Activated effector memory CD4-positive, alpha-beta T cell treated with anti-CD3 and anti-CD28 coated beads, Interleukin-2, amount 50 U/mL, for 16 hours (primary cell): ENCODE results near the gene ETHE1.
"Not testable (repeated sequence)": the region's sequence is repeated elsewhere in the genome, so short reads cannot be mapped to it uniquely, and the experiment has no call there.

ENCODE experiments used
- DNase-seq: peaks from one replicate; pipeline ENCODE4 v3.0.0-alpha.2; 2020

Gene ETHE1

DNA sequence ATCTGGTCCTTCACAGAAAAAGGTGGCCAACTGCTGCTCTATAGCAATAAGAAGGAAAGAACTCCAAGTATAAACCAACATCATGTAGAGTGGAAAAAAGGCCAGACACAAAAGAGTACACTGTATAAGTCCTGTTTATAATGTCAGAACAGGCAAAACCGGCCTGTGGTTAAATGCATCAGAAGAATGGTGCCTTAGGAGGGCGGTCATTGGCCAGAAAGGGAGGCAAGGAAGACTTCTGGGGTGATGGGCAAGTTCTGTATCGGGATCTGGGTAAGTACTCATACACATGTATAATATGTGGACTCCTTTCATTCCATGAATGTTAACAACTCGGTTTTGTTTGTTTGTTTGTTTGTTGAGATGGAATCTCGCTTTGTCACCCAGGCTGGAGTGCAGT is 4.1 kb downstream of the ETHE1 start:
- DNase-seq, result no peak

DNA sequence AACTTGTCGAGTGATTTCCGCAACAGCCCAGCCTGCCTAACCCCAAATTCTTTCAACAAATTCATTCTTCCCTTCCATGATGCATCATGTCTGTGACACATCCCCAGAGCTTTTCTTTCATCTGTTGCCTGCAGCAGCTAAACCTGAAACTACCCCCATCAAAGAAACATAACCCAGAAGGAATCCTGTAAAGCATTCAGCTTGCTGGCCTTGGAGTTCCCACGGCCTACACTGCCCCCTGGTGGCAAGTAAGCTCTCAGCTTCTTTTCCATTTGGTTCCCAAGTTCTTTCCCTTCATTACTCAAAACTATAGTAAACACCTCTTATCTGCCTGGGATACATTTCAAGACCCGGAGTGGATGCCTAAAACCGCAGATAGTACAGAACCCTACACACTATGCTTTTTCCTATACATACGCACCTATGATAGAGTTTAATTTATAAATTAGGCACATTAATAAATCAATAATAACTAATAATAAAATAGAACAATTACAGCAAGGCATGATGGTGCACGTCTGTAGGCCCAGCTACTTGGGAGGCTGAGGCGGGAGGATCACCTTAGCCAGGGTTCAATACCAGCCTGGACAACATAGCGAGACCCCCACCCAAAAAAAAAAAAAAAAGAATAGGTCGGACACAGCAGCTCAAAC is 7.4 kb downstream of the ETHE1 start:
- DNase-seq, result peak; percentile 93

GRCh38 chr19:43518051-43518450 is 8.9 kb downstream of the ETHE1 start:
- no peak for DNase-seq

- DNase-seq, result not testable (repeated sequence)
Measured at GRCh38 chr19:43512399-43512798, 14.6 kb downstream of the ETHE1 start.

DNA sequence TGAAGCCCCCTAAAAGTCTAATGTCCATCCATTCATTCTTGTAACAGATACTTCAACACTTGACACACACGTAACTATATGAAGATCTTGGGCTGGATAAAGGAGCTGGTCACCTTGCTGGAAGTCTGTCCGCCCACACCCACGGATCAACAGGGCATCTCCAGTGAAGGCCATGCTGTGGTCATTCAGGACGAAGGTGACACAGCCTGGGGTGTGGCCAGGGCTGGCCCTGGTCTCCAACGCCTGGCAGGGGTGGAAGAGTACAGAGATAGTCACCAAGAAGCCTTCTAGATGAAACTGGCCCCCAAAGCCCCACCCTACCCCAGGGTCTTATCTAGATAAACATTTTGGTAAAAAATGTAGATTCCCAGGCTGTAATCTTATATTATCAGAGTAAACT is 15.7 kb downstream of the ETHE1 start:
- no peak for DNase-seq

GRCh38 chr19:43510713-43511112 is 16.3 kb downstream of the ETHE1 start:
- DNase-seq, result no peak

DNA sequence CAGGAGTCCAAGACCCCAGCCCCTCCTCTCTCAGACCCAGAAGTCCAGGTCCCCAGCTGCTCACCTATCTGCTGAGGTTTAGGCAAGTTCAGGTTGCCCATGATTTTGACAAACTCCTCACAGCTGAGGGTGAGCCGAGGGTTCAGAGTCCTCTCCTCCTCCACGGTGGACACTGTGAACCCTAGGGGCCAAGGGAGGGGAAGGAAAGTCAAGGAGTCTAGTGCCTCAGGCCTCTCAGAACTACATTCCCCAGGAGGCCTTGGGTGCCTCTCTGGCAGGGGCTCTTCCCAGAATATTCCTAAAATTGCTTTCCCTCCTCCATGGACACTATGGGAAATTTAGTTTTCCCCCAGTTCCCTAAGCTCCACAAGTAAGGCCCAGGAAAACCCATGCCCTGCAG is 19.1 kb downstream of the ETHE1 start:
- no peak for DNase-seq

GRCh38 chr19:43506629-43507028 is 20.4 kb downstream of the ETHE1 start:
- DNase-seq, result no peak

DNA sequence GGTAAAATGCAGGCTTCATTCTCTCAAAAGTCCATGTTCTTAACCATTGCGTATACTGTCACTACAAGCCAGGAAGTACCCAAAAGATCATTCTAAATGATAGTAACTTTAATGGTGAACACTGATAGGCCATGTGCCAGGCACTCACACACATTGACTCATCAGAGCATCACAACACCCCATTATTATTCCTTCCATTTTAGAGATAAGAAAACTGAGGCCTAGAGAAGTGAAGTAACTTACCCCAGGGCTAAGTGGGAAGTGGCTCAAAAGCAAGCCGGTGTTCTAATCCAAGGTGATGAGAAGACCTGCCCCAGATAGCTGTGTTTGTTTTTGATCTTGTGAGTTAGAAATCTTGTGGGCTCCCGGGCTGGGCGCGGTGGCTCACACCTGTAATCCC is 21.1 kb downstream of the ETHE1 start:
- no peak for DNase-seq

DNA sequence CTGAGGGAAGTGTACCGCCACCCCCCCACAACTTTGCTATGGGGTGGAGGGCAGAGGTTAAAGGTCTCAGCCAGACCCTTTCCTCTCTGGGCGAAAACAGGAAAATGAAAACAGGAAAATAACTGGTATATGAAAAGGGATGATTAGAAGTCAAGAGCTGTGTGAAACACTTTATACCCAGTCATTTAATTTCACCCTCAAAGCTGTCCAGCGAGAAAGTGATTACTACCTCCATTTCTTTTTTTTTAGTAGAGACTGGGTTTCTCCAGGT is 21.9 kb downstream of the ETHE1 start:
- DNase-seq, result no peak

- peak; percentile 84 for DNase-seq
Measured at GRCh38 chr19:43504426-43505185, 22.4 kb downstream of the ETHE1 start, which contains the start of gene PHLDB3. PHLDB3 (minus strand) TSS chr19:43504746; CDS start chr19:43504118, 628 bp downstream.

GRCh38 chr19:43503501-43504425 is 23.2 kb downstream of the ETHE1 start:
- DNase-seq, result peak; percentile 99

GRCh38 chr19:43502419-43502976 is 24.5 kb downstream of the ETHE1 start:
- no peak for DNase-seq

DNA sequence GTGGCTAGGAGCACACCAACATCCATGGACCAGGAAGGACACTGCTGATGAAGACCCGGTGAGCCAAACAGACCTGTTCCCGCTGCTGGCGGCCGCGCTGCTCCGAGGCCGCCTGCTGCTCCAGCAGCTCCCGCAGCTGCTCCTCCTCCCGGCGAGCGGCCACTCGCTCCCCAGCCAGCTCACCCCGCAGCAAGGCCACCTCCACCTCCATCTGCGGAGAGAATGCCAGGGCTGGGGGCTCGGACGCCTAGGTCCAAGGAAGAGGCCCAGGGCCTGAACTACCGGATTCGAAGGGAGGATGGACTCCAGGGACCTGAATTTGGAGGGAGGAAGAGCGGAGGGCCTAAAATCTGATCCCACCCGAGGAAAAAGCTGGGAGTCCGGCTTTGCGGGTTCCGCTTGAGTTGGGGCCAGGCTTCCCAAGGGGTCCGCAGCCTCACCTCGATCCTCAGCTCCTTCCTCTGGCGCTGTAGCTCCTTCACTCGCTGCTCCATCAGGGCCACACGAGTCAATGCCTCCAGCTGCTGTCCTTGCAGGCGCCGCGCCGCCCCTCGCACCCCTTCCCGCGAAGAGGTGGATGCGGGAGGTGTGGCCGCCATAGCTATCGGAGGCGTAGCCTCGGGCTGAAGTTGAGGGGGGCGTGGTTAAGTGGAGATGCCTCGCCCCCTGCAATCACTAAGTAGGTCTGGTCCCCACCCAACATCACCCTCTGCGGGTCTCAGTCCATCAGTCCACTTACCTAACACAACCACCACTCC is 25.2 kb downstream of the ETHE1 start:
- no peak for DNase-seq

GRCh38 chr19:43499042-43499441 is 28.0 kb downstream of the ETHE1 start:
- DNase-seq, result no peak

GRCh38 chr19:43498233-43498842 is 28.7 kb downstream of the ETHE1 start:
- DNase-seq, result no peak

DNA sequence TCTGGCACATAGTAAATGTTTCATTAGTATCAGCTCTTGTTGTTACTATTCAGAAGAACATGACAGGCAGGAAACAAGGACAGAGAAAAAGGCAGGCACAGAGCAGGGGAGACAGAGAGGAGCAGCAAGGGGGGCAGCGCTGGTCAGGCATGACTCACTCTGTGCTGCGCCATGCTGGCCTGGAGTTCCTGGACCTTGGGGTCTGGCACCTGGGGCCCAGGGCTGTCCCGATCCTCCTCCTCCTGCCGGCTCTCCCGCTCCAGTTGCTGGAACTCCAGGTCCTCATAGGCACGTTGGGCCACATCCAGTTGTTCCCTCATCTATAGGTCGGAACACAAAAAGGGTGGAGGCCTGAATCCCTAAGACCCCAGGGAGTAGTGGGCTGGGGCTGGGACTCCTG is 30.0 kb downstream of the ETHE1 start:
- no peak for DNase-seq

- DNase-seq, result no peak
Measured at GRCh38 chr19:43495082-43495481, 31.9 kb downstream of the ETHE1 start.

GRCh38 chr19:43490759-43491158 is 36.2 kb downstream of the ETHE1 start:
- DNase-seq, result no peak

- no peak for DNase-seq
Measured at GRCh38 chr19:43489979-43490599, 36.9 kb downstream of the ETHE1 start.

DNA sequence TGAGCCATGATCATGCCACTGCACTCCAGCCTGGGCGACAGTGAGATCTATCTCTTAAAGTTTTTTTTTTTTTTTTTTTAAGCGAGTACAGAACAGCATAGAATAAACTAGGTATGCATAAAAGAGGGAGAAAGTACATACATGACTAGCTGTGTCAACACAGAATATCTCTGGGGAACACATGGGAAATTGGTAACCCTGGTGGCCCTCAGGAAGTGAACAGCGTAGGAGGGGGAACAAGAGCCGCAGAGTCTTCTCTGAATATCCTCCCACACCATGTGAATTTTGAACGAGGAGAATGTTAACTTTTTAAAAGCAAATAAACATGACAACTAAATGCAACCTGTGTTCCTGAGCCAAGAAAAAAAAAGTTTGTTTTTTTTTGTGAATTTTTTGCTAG is 37.7 kb downstream of the ETHE1 start:
- DNase-seq, result no peak

DNA sequence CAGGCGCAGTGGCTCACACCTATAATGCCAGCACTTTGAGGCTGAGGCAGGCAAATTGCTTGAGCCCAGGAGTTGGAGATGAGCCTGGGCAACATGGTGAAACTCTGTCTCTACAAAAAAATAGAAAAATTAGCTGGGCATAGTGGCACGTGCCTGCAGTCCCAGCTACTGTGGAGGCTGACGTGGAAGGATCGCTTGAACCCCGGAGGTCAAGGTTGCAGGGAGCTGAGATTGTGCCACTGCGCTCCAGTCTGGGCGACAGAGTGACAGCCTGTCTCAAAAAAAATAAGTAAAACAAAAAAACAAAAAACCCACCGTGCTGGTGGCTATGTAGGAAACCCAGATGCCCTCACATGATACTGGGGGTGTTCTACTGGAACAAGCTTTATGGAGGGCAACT is 38.8 kb downstream of the ETHE1 start:
- DNase-seq, result no peak
